ENCODE measurements around the gene CDAN1.

Gene CDAN1

GRCh38 chr15:42744195-42744594 is 7.3 kb upstream of the CDAN1 start:
- TF ChIP-seq ZNF274 (IDR thresholded peaks at IDR 0.05; ENCODE audit: low read depth, low read length) (no peak), SUZ12 (IDR thresholded peaks at IDR 0.05; ENCODE audit: extremely low read depth, insufficient read depth, insufficient read length) (no peak), YY1 (IDR thresholded peaks at IDR 0.05; ENCODE audit: insufficient read depth, insufficient read length) (no peak)
- DNase-seq (ENCODE audit: low read depth, low spot score), result no peak
- Histone ChIP-seq H3K4me3 (ENCODE audit: insufficient read length, low read depth) (no peak overlapping the region), H3K27me3 (ENCODE audit: insufficient read depth, insufficient read length) (no peaks in the 10 kb centered on the region), H3K36me3 (ENCODE audit: insufficient read depth, insufficient read length, low read length) (peaks cover 5% of the 10 kb centered on the region), H3K9me3 (ENCODE audit: insufficient read depth, low read length) (no peaks in the 10 kb centered on the region), H3K4me1 (ENCODE audit: insufficient read depth, insufficient read length) (no peaks in the 10 kb centered on the region), H3K9ac (ENCODE audit: insufficient read length, low read depth) (no peak overlapping the region)

DNA sequence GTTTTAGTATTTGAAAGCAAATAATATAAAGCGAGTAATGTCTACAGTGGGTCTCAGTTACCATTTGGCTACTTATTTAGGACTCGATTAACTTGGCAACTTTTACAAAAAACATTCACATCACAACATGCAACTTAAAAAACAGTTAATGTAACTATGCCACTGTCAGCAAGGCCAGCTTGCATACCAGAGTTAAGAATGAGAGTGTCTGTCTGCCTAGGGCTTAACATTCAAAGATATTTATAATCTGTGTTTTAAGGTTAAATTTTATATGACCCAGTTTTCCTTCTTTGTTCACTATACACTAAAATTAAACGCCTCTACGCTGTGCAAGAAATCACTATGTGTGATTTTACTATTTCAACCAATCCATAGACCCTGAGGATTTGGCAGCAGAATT is 5.2 kb upstream of the CDAN1 start:
- H3K27me3 ChIP-seq (ENCODE audit: insufficient read depth, insufficient read length), result no peaks in the 10 kb centered on the region
- TF ChIP-seq YY1 (IDR thresholded peaks at IDR 0.05; ENCODE audit: insufficient read depth, insufficient read length), result no peak
- no peak for TF ChIP-seq SUZ12 (IDR thresholded peaks at IDR 0.05; ENCODE audit: extremely low read depth, insufficient read depth, insufficient read length)
- no peak for TF ChIP-seq ZNF274 (IDR thresholded peaks at IDR 0.05; ENCODE audit: low read depth, low read length)
- H3K9me3 ChIP-seq (ENCODE audit: insufficient read depth, low read length), result no peaks in the 10 kb centered on the region
- no peaks in the 10 kb centered on the region for H3K4me1 ChIP-seq (ENCODE audit: insufficient read depth, insufficient read length)
- no peak overlapping the region for H3K4me3 ChIP-seq (ENCODE audit: insufficient read length, low read depth)
- H3K9ac ChIP-seq (ENCODE audit: insufficient read length, low read depth), result no peak overlapping the region
- H3K36me3 ChIP-seq (ENCODE audit: insufficient read depth, insufficient read length, low read length), result peaks cover 5% of the 10 kb centered on the region
- DNase-seq (ENCODE audit: low read depth, low spot score), result no peak

DNA sequence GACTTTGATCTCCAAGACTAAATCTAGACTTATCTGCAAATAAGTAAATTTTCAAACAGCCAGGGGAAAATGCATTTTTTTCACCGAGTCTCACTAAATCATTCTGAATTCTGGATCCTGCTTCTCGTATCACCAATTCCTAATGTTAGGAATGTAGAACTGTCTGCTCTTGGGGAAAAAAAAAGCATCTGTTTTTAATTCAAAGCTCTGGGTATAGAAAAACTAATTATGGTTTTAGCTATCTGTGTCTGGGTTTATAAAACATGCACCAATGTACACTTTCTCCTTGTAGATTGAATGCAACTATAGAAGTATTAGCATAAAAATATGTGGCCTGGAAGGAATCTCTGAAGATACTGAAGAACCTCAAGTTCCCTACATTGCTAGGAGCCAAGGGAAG is 4.8 kb upstream of the CDAN1 start:
- no peak for TF ChIP-seq ZNF274 (IDR thresholded peaks at IDR 0.05; ENCODE audit: low read depth, low read length)
- no peaks in the 10 kb centered on the region for H3K27me3 ChIP-seq (ENCODE audit: insufficient read depth, insufficient read length)
- H3K4me1 ChIP-seq (ENCODE audit: insufficient read depth, insufficient read length), result no peaks in the 10 kb centered on the region
- no peaks in the 10 kb centered on the region for H3K9me3 ChIP-seq (ENCODE audit: insufficient read depth, low read length)
- H3K9ac ChIP-seq (ENCODE audit: insufficient read length, low read depth), result no peak overlapping the region
- peaks cover 5% of the 10 kb centered on the region for H3K36me3 ChIP-seq (ENCODE audit: insufficient read depth, insufficient read length, low read length)
- DNase-seq (ENCODE audit: low read depth, low spot score), result no peak
- no peak overlapping the region for H3K4me3 ChIP-seq (ENCODE audit: insufficient read length, low read depth)

GRCh38 chr15:42737529-42738328 is 801 bp upstream of the CDAN1 start:
- Histone ChIP-seq H3K4me3 (ENCODE audit: insufficient read length, low read depth) (peak overlapping the region; percentile 42), H3K4me1 (ENCODE audit: insufficient read depth, insufficient read length) (no peaks in the 10 kb centered on the region), H3K9ac (ENCODE audit: insufficient read length, low read depth) (peak overlapping the region; percentile 81), H3K36me3 (ENCODE audit: insufficient read depth, insufficient read length, low read length) (peaks cover 29% of the 10 kb centered on the region), H3K27me3 (ENCODE audit: insufficient read depth, insufficient read length) (no peaks in the 10 kb centered on the region), H3K9me3 (ENCODE audit: insufficient read depth, low read length) (no peaks in the 10 kb centered on the region)
- DNase-seq (ENCODE audit: low read depth, low spot score), result no peak
- TF ChIP-seq YY1 (IDR thresholded peaks at IDR 0.05; ENCODE audit: insufficient read depth, insufficient read length), result no peak
- TF ChIP-seq SUZ12 (IDR thresholded peaks at IDR 0.05; ENCODE audit: extremely low read depth, insufficient read depth, insufficient read length), result no peak
- no peak for TF ChIP-seq ZNF274 (IDR thresholded peaks at IDR 0.05; ENCODE audit: low read depth, low read length)

DNA sequence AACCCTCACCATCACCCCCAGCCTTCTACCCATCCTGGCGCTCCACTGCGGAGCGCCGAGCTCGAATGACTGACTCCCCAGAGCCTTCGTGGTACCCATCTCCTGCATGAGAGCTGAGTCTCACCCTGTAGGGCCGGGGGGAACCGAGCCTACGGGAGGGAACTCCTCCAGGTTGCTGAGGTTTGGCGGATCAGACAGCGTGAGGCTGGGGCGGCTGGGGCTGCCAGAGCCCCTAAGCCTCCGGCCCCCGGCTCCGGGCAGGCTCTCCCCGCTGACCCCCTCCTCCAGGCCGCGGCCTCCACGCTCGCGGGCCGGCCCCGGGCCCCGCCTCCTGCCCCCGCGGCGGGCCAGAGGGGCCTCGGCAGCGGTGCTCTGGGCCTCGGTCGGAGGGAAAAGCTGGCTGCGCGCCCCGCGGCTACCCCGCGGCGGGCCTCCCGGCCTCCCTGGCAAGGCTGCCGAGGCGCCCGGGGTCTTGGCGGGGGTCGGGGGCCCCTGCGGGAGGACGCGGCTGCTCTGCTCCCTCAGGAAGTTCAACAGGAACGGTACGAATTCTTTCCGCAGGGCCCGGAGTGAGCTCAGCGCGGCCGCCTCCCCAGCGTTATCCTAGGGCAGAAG is 643 bp downstream of the CDAN1 start:
- no peak for TF ChIP-seq SUZ12 (IDR thresholded peaks at IDR 0.05; ENCODE audit: extremely low read depth, insufficient read depth, insufficient read length)
- TF ChIP-seq ZNF274 (IDR thresholded peaks at IDR 0.05; ENCODE audit: low read depth, low read length), result no peak
- TF ChIP-seq YY1 (IDR thresholded peaks at IDR 0.05; ENCODE audit: insufficient read depth, insufficient read length), result no peak
- Histone ChIP-seq H3K9me3 (ENCODE audit: insufficient read depth, low read length) (no peaks in the 10 kb centered on the region), H3K36me3 (ENCODE audit: insufficient read depth, insufficient read length, low read length) (peaks cover 44% of the 10 kb centered on the region)

GRCh38 chr15:42735382-42736165 is 1.4 kb downstream of the CDAN1 start:
- Histone ChIP-seq H3K4me3 (ENCODE audit: insufficient read length, low read depth) (peak overlapping the region; percentile 81), H3K9me3 (ENCODE audit: insufficient read depth, low read length) (no peaks in the 10 kb centered on the region), H3K36me3 (ENCODE audit: insufficient read depth, insufficient read length, low read length) (peaks cover 51% of the 10 kb centered on the region), H3K9ac (ENCODE audit: insufficient read length, low read depth) (peak overlapping the region; percentile 94), H3K27me3 (ENCODE audit: insufficient read depth, insufficient read length) (no peaks in the 10 kb centered on the region), H3K4me1 (ENCODE audit: insufficient read depth, insufficient read length) (peaks cover 2% of the 10 kb centered on the region)
- no peak for DNase-seq (ENCODE audit: low read depth, low spot score)
- no peak for TF ChIP-seq ZNF274 (IDR thresholded peaks at IDR 0.05; ENCODE audit: low read depth, low read length)
- TF ChIP-seq YY1 (IDR thresholded peaks at IDR 0.05; ENCODE audit: insufficient read depth, insufficient read length), result no peak
- TF ChIP-seq SUZ12 (IDR thresholded peaks at IDR 0.05; ENCODE audit: extremely low read depth, insufficient read depth, insufficient read length), result no peak

More for the DNA sequence above, 643 bp downstream of the CDAN1 start:
- H3K9ac ChIP-seq (ENCODE audit: insufficient read length, low read depth), result peak overlapping the region; percentile 94
- no peaks in the 10 kb centered on the region for H3K27me3 ChIP-seq (ENCODE audit: insufficient read depth, insufficient read length)
- no peak for DNase-seq (ENCODE audit: low read depth, low spot score)
- no peaks in the 10 kb centered on the region for H3K4me1 ChIP-seq (ENCODE audit: insufficient read depth, insufficient read length)
- H3K4me3 ChIP-seq (ENCODE audit: insufficient read length, low read depth), result peak overlapping the region; percentile 81

Data from NT2/D1 (cell line).